ENCODE results near the gene MYL6. TPM values are rescaled to one million over a fixed set of nuclear protein-coding genes. Genes with fewer than 3 reads are reported as not detected.

The MYL6 gene
- total and polyA plus RNA-seq, 9 of the 15 experiments (the other 6 are each of a cell fraction or from before 2014, with no cell fraction given), result 557 to 1,664 (median 958) TPM

GRCh38 chr12:56202366-56202765 lies 44.2 kb downstream of the MYL6 start (continued):
- TF ChIP-seq CUX1 (CRISPR knock-in tag; IDR thresholded peaks at IDR 0.05) (no peak), GATAD2B (IDR thresholded peaks at IDR 0.05; ENCODE audit: borderline replicate concordance) (0 out of 2 replicates have a peak, but pooled peaks have one; percentile 37), ZBTB8A (IDR thresholded peaks at IDR 0.05; ENCODE audit: partially characterized antibody) (no peak), BRF1 (IDR thresholded peaks at IDR 0.05; ENCODE audit: borderline replicate concordance, extremely low read depth, insufficient read length) (no peak), LARP7 (IDR thresholded peaks at IDR 0.05) (no peak), ZFP36 (IDR thresholded peaks at IDR 0.05; ENCODE audit: low read depth, low read length, partially characterized antibody) (no peak), ESRRA (IDR thresholded peaks at IDR 0.05; ENCODE audit: borderline replicate concordance, low read depth) (peak; percentile 62), GATAD2A (IDR thresholded peaks at IDR 0.05) (no peak), TBP (optimal IDR thresholded peaks at IDR 0.05; ENCODE audit: low read depth, low read length) (no peak), NONO (IDR thresholded peaks at IDR 0.05; ENCODE audit: low read depth in 2 of 2, low read length in 1 of 2) (no peak), ZNF133 (CRISPR knock-in tag; IDR thresholded peaks at IDR 0.05) (no peak), ZNF431 (CRISPR knock-in tag; IDR thresholded peaks at IDR 0.05) (no peak), ZNF384 (IDR thresholded peaks at IDR 0.05; ENCODE audit: low read depth, low read length) (peak; percentile 54; the same call in 1 of the 2 replicates), PPARD (CRISPR knock-in tag; IDR thresholded peaks at IDR 0.05) (no peak), KLF10 (CRISPR knock-in tag; IDR thresholded peaks at IDR 0.05) (no peak), PTRF (tag; IDR thresholded peaks at IDR 0.05) (no peak)
- TF ChIP-seq, protein P1, sequence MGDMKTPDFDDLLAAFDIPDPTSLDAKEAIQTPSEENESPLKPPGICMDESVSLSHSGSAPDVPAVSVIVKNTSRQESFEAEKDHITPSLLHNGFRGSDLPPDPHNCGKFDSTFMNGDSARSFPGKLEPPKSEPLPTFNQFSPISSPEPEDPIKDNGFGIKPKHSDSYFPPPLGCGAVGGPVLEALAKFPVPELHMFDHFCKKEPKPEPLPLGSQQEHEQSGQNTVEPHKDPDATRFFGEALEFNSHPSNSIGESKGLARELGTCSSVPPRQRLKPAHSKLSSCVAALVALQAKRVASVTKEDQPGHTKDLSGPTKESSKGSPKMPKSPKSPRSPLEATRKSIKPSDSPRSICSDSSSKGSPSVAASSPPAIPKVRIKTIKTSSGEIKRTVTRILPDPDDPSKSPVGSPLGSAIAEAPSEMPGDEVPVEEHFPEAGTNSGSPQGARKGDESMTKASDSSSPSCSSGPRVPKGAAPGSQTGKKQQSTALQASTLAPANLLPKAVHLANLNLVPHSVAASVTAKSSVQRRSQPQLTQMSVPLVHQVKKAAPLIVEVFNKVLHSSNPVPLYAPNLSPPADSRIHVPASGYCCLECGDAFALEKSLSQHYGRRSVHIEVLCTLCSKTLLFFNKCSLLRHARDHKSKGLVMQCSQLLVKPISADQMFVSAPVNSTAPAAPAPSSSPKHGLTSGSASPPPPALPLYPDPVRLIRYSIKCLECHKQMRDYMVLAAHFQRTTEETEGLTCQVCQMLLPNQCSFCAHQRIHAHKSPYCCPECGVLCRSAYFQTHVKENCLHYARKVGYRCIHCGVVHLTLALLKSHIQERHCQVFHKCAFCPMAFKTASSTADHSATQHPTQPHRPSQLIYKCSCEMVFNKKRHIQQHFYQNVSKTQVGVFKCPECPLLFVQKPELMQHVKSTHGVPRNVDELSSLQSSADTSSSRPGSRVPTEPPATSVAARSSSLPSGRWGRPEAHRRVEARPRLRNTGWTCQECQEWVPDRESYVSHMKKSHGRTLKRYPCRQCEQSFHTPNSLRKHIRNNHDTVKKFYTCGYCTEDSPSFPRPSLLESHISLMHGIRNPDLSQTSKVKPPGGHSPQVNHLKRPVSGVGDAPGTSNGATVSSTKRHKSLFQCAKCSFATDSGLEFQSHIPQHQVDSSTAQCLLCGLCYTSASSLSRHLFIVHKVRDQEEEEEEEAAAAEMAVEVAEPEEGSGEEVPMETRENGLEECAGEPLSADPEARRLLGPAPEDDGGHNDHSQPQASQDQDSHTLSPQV (IDR thresholded peaks at IDR 0.05), result peak; percentile 70

Measured in K562 (cell line).